Suppressor macrophage treated with lipopolysaccharide for 4 hours (primary cell): ENCODE measurements around the gene NFE2L1.
A peak's percentile ranks its signal among the peaks of the same experiment; 100 is the strongest.
"Not testable (repeated sequence)": the region's sequence is repeated elsewhere in the genome, so short reads cannot be mapped to it uniquely, and the experiment has no call there.

Source experiments
- DNase-seq: peaks from one replicate; pipeline ENCODE4 v3.0.0-alpha.2; 2020

NFE2L1 gene

GRCh38 chr17:48070195-48070594 is 22.0 kb downstream of the NFE2L1 start:
- no peak for DNase-seq

GRCh38 chr17:48071654-48072053 is 23.5 kb downstream of the NFE2L1 start:
- no peak for DNase-seq

GRCh38 chr17:48072811-48073210 is 24.7 kb downstream of the NFE2L1 start:
- DNase-seq: not testable (repeated sequence)

- not testable (repeated sequence) for DNase-seq
Measured at GRCh38 chr17:48073566-48074094, 25.5 kb downstream of the NFE2L1 start.

- peak; percentile 87 for DNase-seq
Measured at GRCh38 chr17:48074322-48075081, 26.3 kb downstream of the NFE2L1 start.

DNA sequence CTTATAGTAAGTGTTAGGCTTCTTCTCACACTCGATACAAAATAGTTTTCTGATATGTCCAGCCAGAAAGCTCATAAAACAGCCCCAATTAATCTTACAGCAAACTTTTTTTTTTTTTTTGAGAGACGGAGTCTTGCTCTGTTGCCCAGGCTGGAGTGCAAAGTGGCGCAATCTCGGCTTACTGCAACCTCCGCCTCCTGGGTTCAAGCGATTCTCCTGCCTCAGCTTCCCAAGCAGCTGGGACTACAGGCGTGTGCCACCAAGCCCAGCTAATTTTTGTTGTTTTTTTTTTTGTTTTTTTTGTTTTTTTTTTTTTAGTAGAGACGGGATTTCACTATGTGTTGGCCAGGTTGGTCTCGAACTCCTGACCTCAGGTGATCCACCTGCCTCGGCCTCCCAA is 29.0 kb downstream of the NFE2L1 start:
- not testable (repeated sequence) for DNase-seq

DNA sequence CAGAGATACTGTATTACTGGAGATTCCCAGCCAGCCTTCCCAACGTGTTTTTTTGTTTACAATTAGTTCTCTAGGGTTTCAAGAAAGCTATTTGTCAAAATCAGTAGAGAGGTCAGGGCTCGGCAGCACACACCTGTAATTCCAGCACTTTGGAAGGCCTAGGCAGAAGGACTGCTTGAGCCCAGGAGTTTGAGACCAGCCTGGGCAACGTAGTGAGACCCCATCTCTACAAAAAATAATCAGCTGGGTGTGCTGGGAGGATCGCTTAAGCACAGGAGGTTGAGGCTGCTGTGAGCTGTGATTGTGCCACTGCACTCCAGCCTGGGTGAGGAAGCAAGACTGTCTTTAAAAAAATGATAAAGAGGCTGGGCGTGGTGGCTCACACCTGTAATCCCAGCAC is 33.7 kb downstream of the NFE2L1 start:
- DNase-seq: no peak

- DNase-seq: no peak
Measured at GRCh38 chr17:48084932-48085331, 36.8 kb downstream of the NFE2L1 start.

DNA sequence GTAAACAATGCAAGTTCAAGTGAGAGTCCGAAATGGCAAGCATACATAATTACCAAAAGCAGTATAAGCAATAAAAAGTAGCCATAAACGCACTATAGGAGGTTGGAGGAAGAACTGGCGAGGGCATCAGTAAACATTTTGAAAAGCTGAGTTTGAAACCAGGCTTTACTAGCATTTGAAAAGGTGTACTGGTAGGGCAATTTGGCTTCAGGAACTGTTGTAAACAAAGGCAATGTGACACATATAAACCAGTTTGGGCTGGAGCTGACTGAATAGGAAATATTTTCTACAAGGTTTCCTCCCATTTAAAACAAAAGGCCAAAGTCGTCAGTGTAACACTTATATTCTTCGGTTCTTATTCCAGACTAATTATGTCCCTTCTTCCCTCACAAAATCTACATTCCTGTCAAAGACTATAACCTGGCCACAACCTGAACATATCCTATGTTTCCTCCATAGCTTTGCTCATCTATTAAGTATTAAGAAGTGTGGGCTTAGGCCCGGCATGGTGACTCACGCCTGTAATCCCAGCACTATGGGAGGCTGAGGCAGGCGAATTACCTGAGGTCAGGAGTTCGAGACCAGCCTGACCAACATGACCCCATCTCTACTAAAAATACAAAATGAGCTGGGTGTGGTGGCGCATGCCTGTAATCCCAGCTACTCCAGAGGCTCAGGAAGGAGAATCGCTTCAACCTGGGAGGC is 45.3 kb downstream of the NFE2L1 start:
- no peak for DNase-seq

GRCh38 chr17:48095611-48096010 is 47.5 kb downstream of the NFE2L1 start:
- DNase-seq: no peak

- DNase-seq: no peak
Measured at GRCh38 chr17:48100160-48100559, 52.0 kb downstream of the NFE2L1 start.

DNA sequence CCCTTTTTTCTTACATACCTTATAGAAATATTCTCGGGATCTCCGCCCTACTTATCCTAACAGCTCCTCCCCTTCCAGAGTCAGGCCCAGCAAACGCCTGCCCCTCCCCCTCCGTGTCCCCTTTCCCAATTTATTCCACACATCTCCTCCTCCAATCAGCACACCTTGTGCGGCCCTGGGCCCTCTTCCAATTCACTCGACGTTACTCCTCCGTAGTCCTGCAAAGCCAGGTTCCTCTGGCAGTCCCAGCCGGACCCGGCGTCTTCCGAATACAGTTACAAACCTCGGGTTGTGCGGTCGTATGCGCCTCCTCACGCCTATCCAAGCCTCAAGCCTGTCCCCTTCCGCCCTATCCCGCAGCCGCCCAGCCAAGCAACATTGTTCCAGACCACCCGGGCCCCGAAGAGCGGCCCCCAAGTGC is 52.4 kb downstream of the NFE2L1 start:
- no peak for DNase-seq

DNA sequence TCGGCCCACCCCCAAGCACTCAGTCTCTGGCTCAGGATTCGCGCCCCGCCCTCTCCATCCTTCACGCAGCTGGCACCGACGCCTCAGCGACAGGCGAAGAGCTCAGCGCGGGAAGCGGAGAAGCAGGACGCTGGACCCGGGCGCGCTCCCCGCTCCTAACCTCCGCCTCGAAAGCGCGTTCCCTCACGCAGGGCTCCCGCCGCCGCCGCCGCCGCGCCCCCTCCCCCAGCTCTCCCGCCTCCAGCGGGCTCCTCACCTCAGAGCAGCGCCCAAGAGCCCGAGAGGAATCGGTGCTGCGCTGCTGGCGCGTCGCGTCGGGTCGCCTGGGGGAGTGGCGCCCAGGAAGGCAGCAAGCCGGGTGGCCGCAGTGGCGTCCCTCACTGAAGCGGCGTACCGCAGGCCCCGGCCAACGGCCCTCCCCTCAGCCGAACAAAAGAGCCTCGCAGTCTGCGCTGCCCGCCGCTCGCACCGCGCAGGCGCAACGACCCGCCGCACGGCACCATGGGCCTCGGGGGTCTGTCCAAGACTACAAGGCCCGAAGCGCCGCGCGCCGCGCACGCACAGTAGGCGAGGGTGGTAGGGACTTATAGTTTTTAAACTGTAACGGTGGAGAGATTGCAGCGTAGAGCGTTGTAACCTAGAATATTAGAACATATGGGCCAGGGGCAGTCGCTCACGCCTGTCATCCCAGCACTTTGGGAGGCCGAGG is 53.0 kb downstream of the NFE2L1 start, which contains the start of gene CBX1:
Gene CBX1, minus strand, starts transcription at position 467 of the 709 bp plus-strand sequence. CDS start 24,474 bp downstream, outside the sequence.
- DNase-seq: peak; percentile 96

DNA sequence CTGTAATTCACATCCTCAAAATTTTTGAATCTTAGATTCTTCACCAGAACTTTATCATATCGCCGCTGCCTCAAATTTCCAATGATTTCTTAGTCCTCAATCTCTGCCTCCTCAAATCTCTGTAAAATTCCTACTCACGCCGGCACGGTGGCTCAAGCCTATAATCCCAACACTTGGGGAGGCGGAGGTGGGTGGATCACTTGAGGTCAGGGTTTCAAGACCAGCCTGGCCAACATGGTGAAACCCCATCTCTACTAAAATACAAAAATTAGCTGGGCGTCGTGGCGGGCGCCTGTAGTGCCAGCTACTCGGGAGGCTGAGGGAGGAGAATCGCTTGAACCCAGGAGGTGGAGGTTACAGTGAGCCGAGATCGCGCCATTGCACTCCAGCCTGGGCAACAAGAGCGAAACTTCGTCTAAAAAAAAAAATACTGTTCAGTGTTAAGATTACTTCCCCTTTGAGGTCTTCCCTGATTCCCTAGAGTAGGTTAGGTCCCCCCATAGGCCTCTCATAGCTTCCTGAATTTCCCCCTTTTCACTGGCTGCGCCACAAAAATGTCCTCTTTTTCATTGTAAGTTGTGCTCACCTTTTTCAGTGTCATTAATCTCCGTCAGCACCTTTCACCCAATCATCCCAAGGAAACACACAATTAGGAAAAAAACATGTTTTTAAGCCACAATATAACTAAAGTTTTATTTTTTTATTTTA is 54.0 kb downstream of the NFE2L1 start:
- DNase-seq: peak; percentile 19

- peak; percentile 36 for DNase-seq
Measured at GRCh38 chr17:48102798-48103715, 54.9 kb downstream of the NFE2L1 start.

- DNase-seq: no peak
Measured at GRCh38 chr17:48104440-48104839, 56.3 kb downstream of the NFE2L1 start.

- no peak for DNase-seq
Measured at GRCh38 chr17:48106802-48107136, 58.6 kb downstream of the NFE2L1 start.

DNA sequence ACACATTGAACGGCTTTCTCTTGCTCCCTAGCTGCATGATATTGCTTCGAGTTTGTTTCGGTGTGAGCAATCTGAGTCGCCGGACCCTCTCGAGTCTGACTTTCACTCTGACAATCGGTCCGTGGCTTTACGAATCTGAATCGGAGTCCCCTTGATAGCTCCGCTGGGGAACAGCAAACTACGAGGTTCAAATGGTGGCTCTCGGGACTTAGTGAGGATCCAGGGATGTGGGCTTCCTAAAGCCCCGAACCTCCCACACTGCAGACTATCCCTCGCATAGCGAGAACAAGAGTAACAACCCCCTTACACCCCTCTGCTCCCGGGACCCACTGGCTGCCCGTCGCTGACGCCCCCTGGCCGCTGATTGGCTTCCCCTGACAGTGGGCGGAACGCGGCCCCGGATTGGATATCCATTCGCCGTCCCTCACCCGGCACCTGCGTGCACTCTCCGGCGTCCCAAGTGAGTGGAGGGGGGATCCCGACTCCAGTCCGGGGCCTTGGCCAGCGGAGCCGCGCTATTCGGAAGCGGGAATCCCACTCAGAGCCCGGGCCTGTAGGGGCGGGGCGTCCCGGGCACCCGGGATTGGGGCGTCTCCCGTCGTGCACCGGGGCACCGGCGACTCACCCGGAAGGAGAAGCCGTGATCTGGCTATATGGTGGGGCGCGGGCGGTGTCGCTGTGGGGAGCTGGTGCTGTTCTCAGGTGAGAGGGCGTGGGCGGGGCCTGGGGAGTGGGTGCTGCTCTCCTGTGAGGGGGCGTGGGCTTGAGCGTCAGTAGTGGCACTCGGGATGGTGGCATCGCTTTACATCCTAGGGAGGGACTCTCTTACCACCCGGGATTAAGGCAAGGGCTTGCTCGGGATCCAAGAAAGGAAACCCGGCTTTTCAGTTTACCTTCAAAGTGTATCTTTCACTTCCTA is 59.2 kb downstream of the NFE2L1 start, which contains the start of gene SNX11:
Gene SNX11, plus strand, starts transcription at position 630 of the 919 bp plus-strand sequence. CDS start 4,278 bp downstream, outside the sequence.
- DNase-seq: peak; percentile 91

DNA sequence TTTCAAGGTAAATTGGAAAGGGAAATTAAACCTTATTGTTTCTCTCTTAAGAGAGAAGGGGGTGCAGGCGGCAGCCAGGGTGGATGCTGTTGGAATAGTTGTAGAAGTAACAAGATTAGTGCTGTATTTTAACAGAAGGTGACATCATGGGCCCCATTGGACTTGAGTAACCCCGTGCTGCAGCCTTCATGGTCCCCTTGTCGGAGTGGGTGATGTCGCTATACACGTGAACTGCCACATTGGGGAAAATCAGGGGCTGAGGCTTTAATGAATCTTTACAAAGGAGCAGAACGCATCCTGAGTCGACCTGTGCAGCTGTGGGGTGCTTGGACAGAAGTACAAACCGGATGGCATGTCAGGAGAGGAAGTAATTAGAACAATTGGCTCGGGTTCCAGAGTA is 62.6 kb downstream of the NFE2L1 start:
- peak; percentile 33 for DNase-seq
